Measurements from ENCODE around the gene DCTD.

DCTD gene

DNA sequence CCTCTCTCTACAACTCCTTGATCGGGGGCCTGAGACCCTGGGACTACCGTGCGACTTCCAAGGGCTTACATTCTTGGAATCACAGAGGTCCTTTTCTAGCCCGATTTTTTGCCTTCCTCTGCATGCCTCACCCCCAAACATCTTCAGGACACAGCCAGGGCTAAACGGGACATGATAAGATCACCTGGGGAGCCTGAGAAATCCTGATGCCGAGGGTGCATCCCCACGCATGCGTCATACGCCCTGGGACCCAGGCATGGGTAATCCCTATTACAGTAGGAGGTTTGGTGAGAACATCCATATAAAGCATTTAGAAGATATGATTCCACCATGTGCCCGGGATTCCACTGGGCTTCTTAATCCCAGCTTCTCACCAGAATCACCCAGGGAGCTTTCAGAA, 77.1 kb downstream of the DCTD start:
- H3K4me3 ChIP-seq (ENCODE audit: low read depth, low read length) = no peak overlapping the region
- H3K27ac ChIP-seq (ENCODE audit: low read depth, low read length) = no peak overlapping the region
- no peaks in the 10 kb centered on the region for H3K36me3 ChIP-seq (ENCODE audit: control insufficient read depth, insufficient read depth, low read length)
- H3K27me3 ChIP-seq (ENCODE audit: control insufficient read depth, insufficient read depth, low read length) = no peaks in the 10 kb centered on the region
- no peaks in the 10 kb centered on the region for H3K9me3 ChIP-seq (ENCODE audit: control insufficient read depth, insufficient read depth, low read length)
- H3K9ac ChIP-seq (ENCODE audit: low read depth, low read length) = no peak overlapping the region
- H3K4me1 ChIP-seq (ENCODE audit: control insufficient read depth, insufficient read depth, low read length) = no peaks in the 10 kb centered on the region

All from HUES48 (cell line).